Tibial nerve (tissue), 4 donors: Measurements from ENCODE around the gene NRAS. TPM values are rescaled to one million over a fixed set of nuclear protein-coding genes. Genes with fewer than 3 reads are reported as not detected.

Experiments used
- DNase-seq, 2 donors: peaks; one replicate each; pipeline ENCODE4 v3.0.0-alpha.2; 2019; ENCODE audit warnings: low spot score in 2 of 2
- H3K27ac ChIP-seq, 4 donors: fragments of 200-600 bp; sonication (generic) in 3 of 4; one replicate each; pipeline ENCODE4 v1.5.1; 2017 to 2019; ENCODE audit warnings: mild to moderate bottlenecking in 1 of 4
- H3K27me3 ChIP-seq, 2 donors: fragments of 200-600 bp; sonication (generic) in 1 of 2; one replicate each; pipeline versions ENCODE4 v1.5.1 to v1.6.0; 2017 to 2019
- H3K36me3 ChIP-seq, 3 donors: fragments of 200-600 bp; sonication (generic); one replicate each; pipeline ENCODE4 v1.5.1; 2018 to 2019
- H3K4me1 ChIP-seq, 4 donors: fragments of 200-600 bp; sonication (generic) in 3 of 4; one replicate each; pipeline ENCODE4 v1.5.1; 2017 to 2019
- H3K4me3 ChIP-seq, 4 donors: fragments of 200-600 bp; sonication (generic) in 3 of 4; one replicate each; pipeline ENCODE4 v1.5.1; 2017 to 2019; ENCODE audit warnings: mild to moderate bottlenecking in 1 of 4, moderate library complexity in 1 of 4
- H3K9me3 ChIP-seq, 4 donors: fragments of 200-600 bp; sonication (generic) in 3 of 4; one replicate each; pipeline ENCODE4 v1.5.1; 2017 to 2019
- CTCF ChIP-seq, 5 experiments: fragments of 200-600 bp in 3 of 5; fragments of 450-650 bp in 2 of 5; sonication (generic) in 3 of 5; IDR thresholded peaks; one replicate each; pipeline ENCODE4 v1.5.1; 2016 to 2019; ENCODE audit warnings: antibody characterized with exemption in 5 of 5, mild to moderate bottlenecking in 3 of 5, moderate library complexity in 2 of 5
- EP300 ChIP-seq, 2 donors: sonication (generic); formaldehyde crosslinking; IDR thresholded peaks; one replicate each; pipeline ENCODE4 v1.6.1; 2017; ENCODE audit warnings: antibody characterized with exemption in 2 of 2, mild to moderate bottlenecking in 1 of 2
- POLR2A ChIP-seq, 2 donors: fragments of 450-650 bp; IDR thresholded peaks; one replicate each; pipeline ENCODE4 v1.6.1; 2017; ENCODE audit warnings: antibody characterized with exemption in 2 of 2, mild to moderate bottlenecking in 2 of 2, moderate library complexity in 2 of 2
- whole genome bisulfite sequencing, 2 donors: methylation state at CpG; one replicate each; pipeline ENCODE4 v1.1.5; 2018; 5-methylcytosine and 5-hydroxymethylcytosine counted together
- total RNA-seq, 4 donors: library from RNA; depleted of rRNA; stranded (reverse); fragments of >200 nt; gene quantifications; one replicate each; pipeline ENCODE4 v1.1.0, GENCODE V29; 2016

NRAS gene
- total RNA-seq: 10 to 100 TPM; 16.3 to 22.8 (median 20.1) TPM

GRCh38 chr1:114716304-114717170, at the start of gene NRAS:
NRAS (minus strand) TSS chr1:114716771; CDS start chr1:114716160, 611 bp downstream.
- H3K27ac ChIP-seq: peak within 1 kb of the TSS; percentile 92 to 94 (median 93)
- H3K9me3 ChIP-seq: no peaks in the 10 kb centered on the region
- peak; percentile 88 to 93 for DNase-seq
- peaks cover 3 to 66% (median 23%) of the 10 kb centered on the region in 3 donors for H3K36me3 ChIP-seq
- 0 to 1% methylated on average over 38 of the region's 38 CpGs for WGBS, 2 donors
- H3K4me3 ChIP-seq: peak within 1 kb of the TSS; percentile 76 to 96 (median 84)
- TF ChIP-seq POLR2A (IDR thresholded peaks at IDR 0.05) (peak; percentile 59 to 67), CTCF (IDR thresholded peaks at IDR 0.05) (peak in 2 of 5 experiments; percentile 22 to 35), EP300 (IDR thresholded peaks at IDR 0.05) (peak; percentile 95)
- peaks cover 0 to 39% (median 14%) of the 10 kb centered on the region in 4 donors for H3K4me1 ChIP-seq
- no peaks in the 10 kb centered on the region for H3K27me3 ChIP-seq

- H3K4me3 ChIP-seq: no peak overlapping the region
- TF ChIP-seq EP300 (IDR thresholded peaks at IDR 0.05) (no peak), POLR2A (IDR thresholded peaks at IDR 0.05) (no peak), CTCF (IDR thresholded peaks at IDR 0.05) (no peak)
- H3K4me1 ChIP-seq: no peaks in the 10 kb centered on the region
- H3K27me3 ChIP-seq: no peaks in the 10 kb centered on the region
- DNase-seq: no peak
- H3K27ac ChIP-seq: no peak overlapping the region
- H3K9me3 ChIP-seq: no peaks in the 10 kb centered on the region
- WGBS, 2 donors: 83 to 85% methylated on average over 4 of the region's 4 CpGs
- peaks cover 0 to 10% (median 0%) of the 10 kb centered on the region in 3 donors for H3K36me3 ChIP-seq
Observed at GRCh38 chr1:114764689-114765088, 48.1 kb upstream of the NRAS start.

GRCh38 chr1:114758256-114758832, 41.8 kb upstream of the NRAS start:
- WGBS, 2 donors: 18% methylated on average over 6 of the region's 6 CpGs
- peaks cover 0 to 42% (median 29%) of the 10 kb centered on the region in 4 donors for H3K4me1 ChIP-seq
- no peaks in the 10 kb centered on the region for H3K27me3 ChIP-seq
- TF ChIP-seq POLR2A (IDR thresholded peaks at IDR 0.05) (no peak), CTCF (IDR thresholded peaks at IDR 0.05) (no peak), EP300 (IDR thresholded peaks at IDR 0.05) (no peak)
- H3K36me3 ChIP-seq: no peaks in the 10 kb centered on the region
- H3K27ac ChIP-seq: peak overlapping the region; percentile 98 to 100 (median 99)
- no peak for DNase-seq
- peak overlapping the region; percentile 64 to 99 (median 88) for H3K4me3 ChIP-seq
- no peaks in the 10 kb centered on the region for H3K9me3 ChIP-seq

- TF ChIP-seq EP300 (IDR thresholded peaks at IDR 0.05) (peak in 1 of 2 donors; percentile 97), POLR2A (IDR thresholded peaks at IDR 0.05) (peak; percentile 81 to 95), CTCF (IDR thresholded peaks at IDR 0.05) (peak in 4 of 5 experiments; percentile 6 to 50 (median 26))
- H3K27me3 ChIP-seq: no peaks in the 10 kb centered on the region
- peak within 1 kb of the TSS; percentile 64 to 99 (median 88) for H3K4me3 ChIP-seq
- no peaks in the 10 kb centered on the region for H3K9me3 ChIP-seq
- peak; percentile 93 to 97 for DNase-seq
- 1% methylated on average over 49 to 50 of the region's 50 CpGs for WGBS, 2 donors
- H3K4me1 ChIP-seq: peaks cover 0 to 49% (median 33%) of the 10 kb centered on the region in 4 donors
- H3K27ac ChIP-seq: peak within 1 kb of the TSS; percentile 98 to 100 (median 99)
- no peaks in the 10 kb centered on the region for H3K36me3 ChIP-seq
Observed at GRCh38 chr1:114757455-114758255, 41.1 kb upstream of the NRAS start, which contains the start of gene CSDE1. CSDE1 (minus strand) TSS chr1:114757984; CDS start chr1:114739890, 18,094 bp downstream.
